Vagina (tissue), 2 donors: ENCODE results near the gene DNM2. TPM values are rescaled to one million over a fixed set of nuclear protein-coding genes. Genes with fewer than 3 reads are reported as not detected.

Experiments
- DNase-seq, 2 donors: peaks; one replicate each; pipeline ENCODE4 v3.0.0-alpha.2; 2017; ENCODE audit errors: extremely low spot score in 2 of 2
- H3K27ac ChIP-seq: fragments of 200-600 bp; sonication (generic); one replicate; pipeline ENCODE4 v1.5.1; 2019
- H3K27me3 ChIP-seq: fragments of 200-600 bp; sonication (generic); one replicate; pipeline ENCODE4 v1.5.1; 2019
- H3K36me3 ChIP-seq, 2 donors: fragments of 200-600 bp; sonication (generic); one replicate each; pipeline ENCODE4 v1.5.1; 2017 to 2019
- H3K4me1 ChIP-seq: fragments of 200-600 bp; sonication (generic); one replicate; pipeline ENCODE4 v1.5.1; 2019
- H3K4me3 ChIP-seq, 2 donors: fragments of 200-600 bp; sonication (generic); 1 replicate in 1 of 2; 2 replicates in 1 of 2; pipeline ENCODE4 v1.5.1; 2016 to 2019
- H3K9me3 ChIP-seq: fragments of 200-600 bp; sonication (generic); one replicate; pipeline ENCODE4 v1.5.1; 2019
- CTCF ChIP-seq, 3 experiments: fragments of 450-650 bp in 2 of 3; fragments of 200-600 bp in 1 of 3; sonication (generic) in 1 of 3; IDR thresholded peaks; one replicate each; pipeline ENCODE4 v1.5.1; 2017 to 2019; ENCODE audit warnings: antibody characterized with exemption in 3 of 3, mild to moderate bottlenecking in 2 of 3, moderate library complexity in 2 of 3
- POLR2A ChIP-seq, 2 donors: fragments of 450-650 bp; IDR thresholded peaks; one replicate each; pipeline ENCODE4 v1.6.1; 2017; ENCODE audit warnings: antibody characterized with exemption in 2 of 2, mild to moderate bottlenecking in 2 of 2, moderate library complexity in 2 of 2
- POLR2AphosphoS5 ChIP-seq, 2 donors: sonication (generic); formaldehyde crosslinking; IDR thresholded peaks; one replicate each; pipeline ENCODE4 v1.9.0; 2017; ENCODE audit warnings: antibody characterized with exemption in 2 of 2, mild to moderate bottlenecking in 2 of 2, low read depth in 1 of 2; ENCODE audit not compliant: insufficient read depth in 1 of 2
- intact Hi-C: fragments of 100-400 bp; cut with DNase I; formaldehyde crosslinking; loops from one replicate; pipeline ENCODE4 v1.15.1; 2023
- total RNA-seq: library from RNA; depleted of rRNA; stranded (reverse); fragments of >200 nt; gene quantifications from one replicate; pipeline ENCODE4 v1.2.3, GENCODE V29; 2016

Gene DNM2
- total RNA-seq, 1 donor from 2014 or later = 128 TPM

DNA sequence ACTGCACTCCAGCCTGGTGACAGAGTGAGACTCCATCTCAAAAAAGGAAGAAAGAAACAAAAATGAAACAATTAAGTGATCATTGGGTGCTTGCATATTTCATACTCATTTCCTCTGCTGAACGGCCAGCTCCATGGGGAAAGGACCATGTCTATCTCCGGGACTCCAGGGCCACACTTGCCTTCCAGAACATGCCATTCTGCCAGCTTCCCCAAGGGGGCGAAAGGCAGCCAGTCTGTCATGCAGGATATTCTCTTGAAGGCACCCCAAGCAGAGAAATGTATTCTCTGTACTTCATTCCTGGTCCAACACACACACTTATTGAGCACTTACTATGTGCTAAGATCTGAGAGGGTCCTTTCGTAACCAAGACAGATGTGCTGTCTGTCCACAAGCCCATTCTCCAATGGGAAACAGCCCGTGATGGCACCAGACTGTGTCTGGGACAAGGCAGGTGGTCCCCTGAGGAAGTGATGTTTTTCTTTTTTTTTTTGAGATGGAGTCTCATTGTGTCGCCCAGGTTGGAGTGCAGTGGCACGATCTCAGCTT lies 143.3 kb downstream of the DNM2 start:
- no peak for TF ChIP-seq POLR2AphosphoS5 (IDR thresholded peaks at IDR 0.05; ENCODE audit: insufficient read depth in 1 of 2, low read depth in 1 of 2)
- TF ChIP-seq CTCF (IDR thresholded peaks at IDR 0.05) = no peak
- TF ChIP-seq POLR2A (IDR thresholded peaks at IDR 0.05) = no peak
- Histone ChIP-seq H3K4me1 (peaks cover 9% of the 10 kb centered on the region), H3K36me3 (no peaks in the 10 kb centered on the region), H3K4me3 (no peak overlapping the region), H3K9me3 (no peaks in the 10 kb centered on the region), H3K27me3 (no peaks in the 10 kb centered on the region), H3K27ac (no peak overlapping the region)
- intact Hi-C loops = loop anchor here (5.0 kb wide), 1 partner anchor 144 kb away; the partner anchor contains the start of gene DNM2
- DNase-seq = no peak

DNA sequence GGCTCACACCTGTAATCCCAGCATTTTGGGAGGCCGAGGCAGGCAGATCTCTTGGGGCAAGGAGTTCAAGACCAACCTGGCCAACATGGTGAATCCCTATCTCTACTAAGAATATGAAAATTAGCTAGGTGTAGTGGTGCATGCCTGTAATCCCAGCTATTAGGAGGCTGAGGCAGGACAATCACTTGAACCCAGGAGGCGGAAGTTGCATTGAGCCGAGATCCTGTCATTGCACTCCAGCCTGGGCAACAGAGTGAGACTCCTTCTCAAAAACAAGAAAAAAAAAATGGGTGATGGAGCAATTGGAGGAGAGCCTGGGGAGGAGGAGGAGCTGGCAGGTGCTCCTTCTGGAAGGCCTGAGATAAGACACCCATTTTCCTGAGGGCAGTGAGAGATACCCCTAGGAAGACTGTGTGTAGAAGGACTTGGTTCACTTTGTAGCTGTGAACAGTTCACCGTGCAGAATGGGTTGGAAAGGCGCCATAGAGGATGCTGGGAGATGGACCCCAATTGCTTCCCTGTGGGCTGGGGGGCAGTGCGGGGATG lies 144.8 kb downstream of the DNM2 start:
- Histone ChIP-seq H3K4me1 (peaks cover 9% of the 10 kb centered on the region), H3K27ac (peak overlapping the region; percentile 72), H3K9me3 (no peaks in the 10 kb centered on the region), H3K4me3 (no peak overlapping the region), H3K36me3 (no peaks in the 10 kb centered on the region), H3K27me3 (no peaks in the 10 kb centered on the region)
- intact Hi-C loops = loop anchor here (5.0 kb wide), 1 partner anchor 145 kb away; the partner anchor contains the start of gene DNM2
- TF ChIP-seq POLR2AphosphoS5 (IDR thresholded peaks at IDR 0.05; ENCODE audit: insufficient read depth in 1 of 2, low read depth in 1 of 2) (no peak), POLR2A (IDR thresholded peaks at IDR 0.05) (no peak), CTCF (IDR thresholded peaks at IDR 0.05) (no peak)
- DNase-seq = no peak

GRCh38 chr19:10863107-10863717 lies 145.3 kb downstream of the DNM2 start:
- H3K36me3 ChIP-seq = no peaks in the 10 kb centered on the region
- H3K27me3 ChIP-seq = no peaks in the 10 kb centered on the region
- intact Hi-C loops = loop anchor here (5.0 kb wide), 1 partner anchor 146 kb away; the partner anchor contains the start of gene DNM2
- no peak overlapping the region for H3K4me3 ChIP-seq
- DNase-seq = no peak
- H3K27ac ChIP-seq = peak overlapping the region; percentile 72
- TF ChIP-seq POLR2AphosphoS5 (IDR thresholded peaks at IDR 0.05; ENCODE audit: insufficient read depth in 1 of 2, low read depth in 1 of 2) = peak in 1 of 2 donors; percentile 46
- no peak for TF ChIP-seq POLR2A (IDR thresholded peaks at IDR 0.05)
- H3K4me1 ChIP-seq = peaks cover 9% of the 10 kb centered on the region
- no peaks in the 10 kb centered on the region for H3K9me3 ChIP-seq

DNA sequence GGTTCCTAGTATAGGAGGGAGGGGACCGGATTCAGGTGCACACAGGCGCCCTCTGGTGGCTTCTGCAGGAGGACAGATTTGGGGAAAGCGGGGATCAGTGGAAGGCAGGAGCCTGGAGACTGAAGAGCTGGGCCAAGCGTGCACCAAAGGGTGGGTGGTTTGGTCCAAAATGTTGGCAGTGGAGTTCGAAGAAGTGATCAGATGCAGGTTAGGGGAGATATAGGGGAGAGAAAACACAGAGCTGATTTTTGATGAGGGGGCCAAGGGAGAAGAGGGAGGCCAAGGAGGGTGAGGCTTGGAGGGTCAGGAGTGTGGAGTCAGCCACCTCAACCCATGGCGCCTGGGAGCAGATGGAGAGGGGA lies 146.6 kb downstream of the DNM2 start:
- H3K4me3 ChIP-seq = no peak overlapping the region

DNA sequence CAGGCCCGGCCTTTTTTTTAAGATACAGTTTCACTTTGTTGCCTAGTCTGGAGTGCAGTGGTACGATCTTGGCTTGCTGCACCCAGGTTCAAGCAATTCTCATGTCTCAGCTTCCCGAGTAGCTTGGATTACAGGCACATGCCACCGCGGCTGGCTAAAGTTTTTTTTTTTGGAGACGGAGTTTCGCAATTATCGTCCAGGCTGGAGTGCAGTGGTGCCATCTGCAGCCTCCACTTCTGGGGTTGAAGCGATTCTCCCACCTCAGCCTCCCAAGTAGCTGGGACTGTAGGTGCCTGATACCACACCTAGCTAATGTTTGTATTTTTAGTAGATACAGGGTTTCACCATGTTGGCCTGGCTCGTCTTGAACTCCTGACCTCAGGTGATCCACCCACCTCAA lies 148.6 kb downstream of the DNM2 start:
- TF ChIP-seq CTCF (IDR thresholded peaks at IDR 0.05) = no peak
- TF ChIP-seq POLR2A (IDR thresholded peaks at IDR 0.05) = no peak
- no peak for TF ChIP-seq POLR2AphosphoS5 (IDR thresholded peaks at IDR 0.05; ENCODE audit: insufficient read depth in 1 of 2, low read depth in 1 of 2)
- H3K4me1 ChIP-seq = peaks cover 9% of the 10 kb centered on the region
- H3K36me3 ChIP-seq = no peaks in the 10 kb centered on the region
- intact Hi-C loops = no loop called here
- H3K27me3 ChIP-seq = no peaks in the 10 kb centered on the region
- H3K9me3 ChIP-seq = no peaks in the 10 kb centered on the region
- H3K27ac ChIP-seq = no peak overlapping the region
- H3K4me3 ChIP-seq = no peak overlapping the region
- no peak for DNase-seq

More for the DNA sequence above, 146.6 kb downstream of the DNM2 start:
- Histone ChIP-seq H3K36me3 (no peaks in the 10 kb centered on the region), H3K27ac (peak overlapping the region; percentile 72), H3K9me3 (no peaks in the 10 kb centered on the region), H3K4me1 (peaks cover 9% of the 10 kb centered on the region), H3K27me3 (no peaks in the 10 kb centered on the region)
- no peak for TF ChIP-seq POLR2A (IDR thresholded peaks at IDR 0.05)
- peak in 1 of 2 donors; percentile 62 for TF ChIP-seq POLR2AphosphoS5 (IDR thresholded peaks at IDR 0.05; ENCODE audit: insufficient read depth in 1 of 2, low read depth in 1 of 2)
- TF ChIP-seq CTCF (IDR thresholded peaks at IDR 0.05) = peak; percentile 75 to 87 (median 84)
- intact Hi-C loops = loop anchor here (5.0 kb wide), 1 partner anchor 147 kb away; the partner anchor contains the start of gene DNM2
- DNase-seq = no peak
